GM12873 (cell line): ENCODE results near the gene CARD10.
A peak's percentile ranks its signal among the peaks of the same experiment; 100 is the strongest.

Source experiments
- CTCF ChIP-seq: IDR thresholded peaks from 2 replicates; pipeline ENCODE4 v1.5.1; 2012; ENCODE audit warnings: low read depth, mild to moderate bottlenecking, moderate library complexity, low read length, control low read depth; ENCODE audit not compliant: insufficient read depth; ENCODE audit errors: missing control alignments

Gene CARD10

GRCh38 chr22:37461961-37462360 is 57.3 kb downstream of the CARD10 start:
- TF ChIP-seq CTCF, result no peak

- no peak for TF ChIP-seq CTCF
Measured at GRCh38 chr22:37460684-37461083, 58.5 kb downstream of the CARD10 start.

- no peak for TF ChIP-seq CTCF
Measured at GRCh38 chr22:37459206-37459605, 60.0 kb downstream of the CARD10 start.

- peak; percentile 98 for TF ChIP-seq CTCF
Measured at GRCh38 chr22:37457093-37457893, 61.9 kb downstream of the CARD10 start.

GRCh38 chr22:37456346-37456745 is 62.9 kb downstream of the CARD10 start:
- no peak for TF ChIP-seq CTCF

GRCh38 chr22:37455896-37456295 is 63.3 kb downstream of the CARD10 start:
- TF ChIP-seq CTCF, result no peak

GRCh38 chr22:37454857-37455686 is 64.1 kb downstream of the CARD10 start:
- no peak for TF ChIP-seq CTCF
